NCI-H446 treated with DMSO at 0.1 percent for 48 hours (cell line): Measurements from ENCODE around the gene CA10.
A peak's percentile ranks its signal among the peaks of the same experiment; 100 is the strongest.

Experiments used
- DNase-seq: peaks from one replicate; lab custom pipeline; 2025; lab: John Stamatoyannopoulos, UW

CA10 gene

DNA sequence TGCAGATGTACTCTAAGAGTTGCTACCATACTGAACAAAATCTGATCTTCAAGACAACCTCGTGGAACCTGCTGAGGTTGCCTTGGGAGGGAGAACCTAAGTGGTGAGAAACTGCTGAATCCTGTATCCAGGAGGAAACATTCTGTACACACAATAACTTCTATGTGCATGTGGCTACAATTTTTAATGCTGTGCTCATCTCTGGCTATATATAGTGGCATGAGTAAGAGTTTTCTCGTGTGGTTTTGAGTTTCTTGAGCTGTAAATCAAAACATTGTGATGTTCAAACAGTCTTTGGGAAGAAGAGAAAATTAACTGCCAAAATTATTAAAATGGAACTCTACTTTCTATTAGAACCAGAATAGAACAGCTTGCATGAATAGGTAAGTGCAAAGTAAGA, 206.8 kb downstream of the CA10 start:
- no peak for DNase-seq

DNA sequence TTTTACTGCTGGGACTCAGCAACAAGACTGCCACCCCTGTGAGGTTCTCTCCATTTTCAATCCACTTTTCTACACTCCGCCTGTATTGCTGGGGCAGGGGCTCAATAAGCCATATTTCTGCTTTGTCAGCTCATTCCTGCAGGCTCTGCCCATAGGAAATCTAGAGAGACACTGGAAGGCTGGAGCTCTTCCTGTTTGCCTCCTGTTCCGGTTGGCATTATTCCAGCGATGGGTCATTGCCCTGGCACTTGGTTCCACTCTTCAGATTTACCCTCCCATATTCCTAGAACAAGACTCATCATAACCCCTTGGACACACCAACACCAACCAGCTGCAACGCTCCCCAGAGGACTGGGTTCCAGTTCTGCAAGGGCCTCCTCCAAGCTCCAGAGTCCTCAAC, 210.4 kb downstream of the CA10 start:
- peak; percentile 31 for DNase-seq

DNA sequence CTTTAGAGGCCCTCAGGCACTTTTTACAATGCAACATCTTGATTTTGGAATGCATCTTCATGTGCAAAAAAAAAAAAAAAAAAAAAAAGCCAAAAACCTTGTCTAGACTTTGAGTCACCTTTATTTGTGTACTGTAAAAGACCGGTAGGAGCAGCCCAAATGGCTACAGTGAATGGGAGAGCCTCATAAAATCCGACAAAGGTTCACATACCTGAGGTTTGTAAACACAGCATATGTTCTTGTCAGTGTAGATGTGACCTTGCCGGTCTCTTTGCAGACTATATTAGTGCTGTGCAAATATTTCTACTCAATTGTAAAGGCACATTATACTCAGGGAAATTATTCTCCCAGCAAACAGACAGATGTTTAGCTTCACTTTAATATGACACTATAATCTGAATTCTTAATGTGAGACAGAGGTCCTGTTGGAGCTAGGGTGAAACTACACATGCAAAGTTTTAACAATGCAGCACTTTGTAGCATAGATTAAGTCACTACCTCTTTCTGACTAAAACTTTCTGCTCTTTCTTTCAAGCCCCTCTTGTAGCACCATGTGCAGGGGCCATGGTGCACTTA, 211.3 kb downstream of the CA10 start:
- DNase-seq, result no peak

DNA sequence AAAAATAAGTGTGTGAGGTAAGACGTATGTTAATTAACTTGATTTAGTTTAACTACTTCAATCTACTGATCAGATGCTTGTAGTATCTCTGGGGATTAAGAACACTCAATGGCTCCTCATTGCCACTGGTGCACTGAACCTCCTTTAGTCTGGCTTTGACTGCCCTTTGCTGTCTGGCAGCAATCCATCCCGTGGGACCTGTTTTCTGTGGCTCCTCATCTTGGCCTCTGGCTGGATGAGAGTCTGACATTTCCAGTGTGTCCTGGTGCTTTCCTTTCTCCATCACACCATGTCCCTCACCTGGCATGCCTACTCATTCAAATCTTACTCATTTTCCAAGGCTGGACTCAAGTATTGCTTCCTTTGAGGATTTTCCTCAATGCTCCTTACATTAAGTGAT, 212.2 kb downstream of the CA10 start:
- DNase-seq, result no peak

DNA sequence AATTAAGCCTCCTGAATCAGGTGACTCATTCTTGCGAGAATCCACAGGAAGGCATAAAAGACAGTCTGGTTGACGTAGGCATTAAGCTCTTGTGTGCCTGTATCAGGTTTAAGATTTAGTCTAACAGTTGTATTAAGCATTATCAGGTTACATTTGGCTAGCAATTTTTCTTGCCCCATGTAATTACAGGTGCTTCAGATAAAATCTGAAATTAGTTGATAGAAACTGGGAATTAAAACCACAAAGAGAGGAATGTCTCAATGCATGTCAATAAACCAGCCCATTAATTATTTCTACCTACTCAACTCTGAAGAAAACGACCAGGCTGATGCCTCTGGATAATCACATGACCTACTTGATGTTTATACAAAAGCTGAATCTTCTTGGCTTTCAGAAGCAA, 217.2 kb downstream of the CA10 start:
- DNase-seq, result no peak

DNA sequence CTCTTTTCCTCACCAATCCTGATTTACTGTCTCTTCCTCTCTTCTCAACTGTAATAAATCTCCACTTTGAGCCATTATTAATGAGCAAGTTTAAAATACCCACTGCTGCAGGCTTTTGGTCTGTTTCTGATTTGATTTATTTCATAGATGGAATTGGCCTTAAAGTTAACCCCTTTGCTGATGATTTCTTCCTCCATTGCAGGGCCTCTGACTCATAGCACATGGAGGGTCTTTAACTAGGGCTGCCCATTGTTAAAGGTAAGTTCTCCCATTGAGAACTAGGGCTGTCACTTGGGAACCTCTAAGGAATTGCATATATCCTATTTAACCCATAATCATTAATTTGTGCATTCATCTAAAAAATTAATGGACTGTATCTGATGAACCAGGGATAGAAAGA, 221.2 kb downstream of the CA10 start:
- DNase-seq, result no peak

DNA sequence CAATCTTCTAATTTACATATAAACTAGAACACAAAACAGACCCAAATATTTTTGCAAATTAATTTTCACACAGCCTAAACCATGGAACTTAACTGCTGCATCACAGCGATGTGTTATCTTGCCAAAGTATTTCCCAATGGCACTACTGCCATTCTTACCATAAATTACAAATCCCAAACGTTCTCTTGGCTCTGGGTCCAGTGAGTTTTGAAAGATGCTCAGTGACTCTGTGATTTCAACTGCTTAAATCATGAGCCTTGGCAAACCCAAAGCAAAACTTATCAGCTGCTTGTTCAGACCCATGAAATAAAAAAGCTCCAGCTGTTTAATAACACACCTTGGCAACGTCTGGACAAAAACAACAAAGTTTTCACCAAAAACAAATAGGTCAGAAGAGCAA, 223.0 kb downstream of the CA10 start:
- DNase-seq, result no peak

DNA sequence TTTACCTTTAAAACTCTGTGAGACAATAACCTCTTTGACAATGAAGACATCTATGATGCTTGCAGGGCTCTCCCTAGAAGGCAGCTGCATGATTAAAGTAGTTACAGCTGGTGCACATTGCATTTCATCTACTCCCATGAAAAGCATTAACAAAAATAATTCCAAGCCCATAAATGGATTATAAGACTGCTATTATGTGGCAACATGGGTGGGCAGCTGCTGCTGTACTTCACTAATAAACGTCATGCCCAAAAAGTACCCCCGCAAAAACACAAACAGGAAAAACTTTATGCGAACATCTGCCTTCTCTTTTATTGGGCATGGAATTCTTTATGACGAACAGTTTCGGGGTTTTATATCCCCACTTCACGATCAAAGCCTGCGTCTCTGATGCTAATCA, 224.9 kb downstream of the CA10 start:
- no peak for DNase-seq

DNA sequence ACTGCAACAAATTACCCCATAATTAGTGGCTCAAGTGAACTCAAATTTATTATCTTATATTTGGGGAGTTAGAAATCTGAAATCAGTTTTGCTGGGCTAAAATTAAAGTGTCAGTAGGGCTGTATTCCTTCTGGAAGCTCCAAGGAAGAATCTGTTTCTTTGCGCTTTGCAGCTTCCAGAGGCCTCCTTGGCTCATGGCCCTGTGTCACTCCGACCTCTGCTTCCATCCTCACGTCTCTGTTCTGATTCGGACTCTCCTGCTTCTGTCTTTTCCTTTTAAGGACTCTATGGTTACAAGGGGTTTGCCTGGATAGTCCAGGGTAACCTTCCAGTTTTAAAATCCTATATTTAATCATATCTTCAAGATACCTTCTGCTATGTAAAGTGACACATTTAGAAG, 232.1 kb downstream of the CA10 start:
- no peak for DNase-seq

DNA sequence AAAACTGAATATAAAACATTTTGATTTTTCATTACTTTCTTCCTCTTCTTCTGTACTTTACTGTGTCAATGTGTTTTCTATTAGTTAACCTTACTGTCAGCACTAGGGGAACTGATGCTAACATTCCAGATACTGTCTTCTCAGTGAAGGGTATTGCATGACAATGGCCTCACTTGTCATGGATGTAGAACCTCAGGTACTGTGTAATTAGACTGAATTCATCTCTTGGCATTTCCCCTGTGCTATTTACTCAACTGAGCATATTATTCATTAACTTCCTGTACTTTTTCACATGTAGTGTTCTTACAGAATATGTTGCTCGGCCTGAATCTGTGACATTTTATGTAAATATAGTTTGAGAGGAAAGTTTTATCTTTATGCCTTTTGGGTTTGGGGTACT, 237.0 kb downstream of the CA10 start:
- no peak for DNase-seq

DNA sequence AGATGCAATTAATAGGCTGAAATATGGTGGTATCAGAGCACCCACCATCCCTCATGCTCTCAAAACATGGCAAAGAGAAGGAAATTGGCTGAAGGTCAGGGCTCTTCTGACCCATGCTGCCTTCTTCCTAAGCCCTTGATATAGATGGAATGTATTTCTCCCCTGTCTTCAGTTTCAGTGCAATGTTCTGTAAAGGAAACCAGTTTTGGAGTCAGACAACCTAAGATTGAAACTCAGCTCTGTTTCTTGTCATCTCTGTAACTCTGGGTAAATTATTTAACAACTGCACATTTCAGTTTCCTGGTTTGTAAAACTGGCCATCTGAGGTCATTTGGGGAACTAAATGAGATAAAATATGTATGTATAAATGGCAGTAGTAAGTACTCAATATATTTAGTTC, 243.9 kb downstream of the CA10 start:
- DNase-seq, result no peak

DNA sequence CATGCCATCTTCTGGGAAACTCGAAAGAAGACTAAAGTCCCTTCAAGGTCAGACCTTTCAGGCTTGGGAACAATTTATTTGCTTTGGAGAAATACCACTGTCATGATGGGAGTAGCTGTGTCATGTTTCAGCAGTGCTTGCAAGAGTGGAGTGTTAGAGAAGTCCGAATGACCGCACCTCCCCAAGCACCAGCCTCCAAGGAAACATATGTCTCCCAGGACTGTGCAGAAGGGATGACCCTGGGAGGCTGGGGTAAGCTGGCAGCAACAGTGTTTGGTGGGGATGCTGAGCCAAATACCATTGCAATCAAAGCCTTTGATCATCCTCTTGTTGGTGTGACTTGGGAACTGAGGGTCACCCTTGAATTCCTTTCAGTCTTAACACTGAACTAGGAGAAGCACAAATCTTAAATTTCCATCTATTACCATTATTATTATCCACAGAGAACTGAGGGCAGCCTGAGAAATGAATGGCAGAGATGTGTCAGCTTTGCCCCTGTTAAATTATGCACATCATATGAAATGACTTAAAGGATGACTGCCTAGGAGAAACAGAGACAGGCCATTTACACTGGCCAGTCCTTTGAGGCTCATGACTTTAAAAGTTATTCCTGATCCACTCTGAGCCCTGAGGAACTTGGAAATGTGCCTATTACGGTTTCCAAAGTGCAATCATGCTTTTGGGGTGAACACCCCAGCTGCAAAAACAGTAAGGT, 244.9 kb downstream of the CA10 start:
- DNase-seq, result no peak

DNA sequence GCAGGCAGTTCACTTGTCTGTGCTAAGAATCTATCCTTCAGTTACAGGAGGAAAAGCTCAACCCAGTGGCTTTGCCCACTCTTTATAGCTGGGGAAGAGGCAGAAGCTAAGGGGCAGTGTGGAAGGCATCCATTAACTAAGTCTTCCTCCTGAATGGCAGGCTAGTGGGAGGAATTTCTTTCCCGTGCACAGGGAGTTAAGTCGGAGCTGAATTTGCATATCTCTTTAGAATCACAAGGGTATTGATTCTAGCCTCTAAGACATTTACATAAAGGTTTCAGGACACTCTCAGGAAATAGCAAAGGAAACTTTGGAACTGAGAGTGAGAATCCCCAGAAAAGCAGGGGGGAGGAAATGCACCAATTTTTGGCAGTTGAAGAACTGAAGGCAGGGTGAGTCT, 245.6 kb downstream of the CA10 start:
- DNase-seq, result no peak

DNA sequence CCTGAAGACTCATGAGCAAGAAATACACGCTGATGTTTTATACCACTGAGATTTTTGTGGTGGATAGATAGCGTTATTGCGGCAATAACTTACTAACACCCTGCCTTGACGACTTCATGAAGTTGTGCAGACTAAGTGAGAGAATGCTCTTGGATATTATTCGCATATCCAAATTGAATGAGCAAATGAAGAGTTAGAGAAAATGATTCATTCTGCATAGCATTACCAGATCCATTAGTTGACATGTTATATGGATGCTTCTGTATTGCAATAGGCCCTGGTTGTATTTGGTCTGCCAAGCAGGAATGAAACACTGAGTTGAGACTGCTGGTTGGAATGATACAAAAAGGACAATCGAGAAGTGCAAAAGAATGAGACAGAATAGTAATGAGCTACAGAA, 247.3 kb downstream of the CA10 start:
- DNase-seq, result no peak

DNA sequence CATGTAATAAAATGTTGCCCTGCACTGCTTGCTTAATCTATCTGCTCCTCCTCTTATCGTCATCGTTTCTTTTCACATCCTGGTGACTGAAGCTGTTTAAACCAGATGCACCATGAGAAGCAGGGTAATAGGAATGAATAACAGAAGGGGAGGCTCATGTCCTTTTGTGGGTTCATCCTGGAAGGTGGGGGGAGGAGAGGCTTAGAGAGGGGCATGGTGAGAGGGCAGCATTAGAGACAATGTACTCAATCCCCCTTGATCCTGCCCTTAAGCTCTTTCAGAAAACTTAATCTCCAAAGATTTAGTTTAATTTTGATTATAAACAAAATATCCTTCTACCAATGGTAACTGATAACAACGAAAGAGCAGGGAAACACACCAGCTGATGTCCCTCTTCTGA, 248.5 kb downstream of the CA10 start:
- DNase-seq, result no peak

DNA sequence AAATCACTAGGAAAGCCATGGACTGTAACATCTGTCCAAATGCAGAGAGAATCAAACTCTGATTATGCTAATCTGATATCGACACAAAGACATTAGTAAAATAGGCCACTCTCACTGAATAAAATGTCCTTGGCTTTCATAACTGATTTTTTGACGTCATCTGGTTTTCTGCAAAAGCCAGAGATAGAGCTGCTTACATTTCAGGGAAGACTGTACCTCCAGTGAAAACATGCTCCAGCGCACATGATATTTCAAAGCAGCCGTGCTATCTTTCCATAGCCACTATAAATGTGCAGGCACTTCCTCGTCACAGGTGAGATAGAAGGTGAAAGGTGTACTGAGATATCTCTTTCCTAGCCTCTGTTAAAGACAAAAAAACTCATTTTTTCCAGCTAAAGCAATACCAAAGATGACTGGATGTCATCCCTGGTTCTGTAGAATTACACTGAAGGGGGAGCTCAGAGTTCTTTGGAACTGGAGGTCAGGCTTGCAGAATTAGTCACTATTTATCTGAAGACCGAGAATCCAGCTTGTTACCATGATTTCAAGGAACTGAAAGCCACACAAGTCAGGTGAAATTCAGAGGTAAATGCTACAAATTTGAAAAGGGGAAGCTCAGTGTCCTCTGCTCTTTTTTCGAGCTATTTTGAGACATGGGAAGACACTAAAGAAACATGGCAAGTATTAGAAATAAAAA, 249.5 kb downstream of the CA10 start:
- no peak for DNase-seq

DNA sequence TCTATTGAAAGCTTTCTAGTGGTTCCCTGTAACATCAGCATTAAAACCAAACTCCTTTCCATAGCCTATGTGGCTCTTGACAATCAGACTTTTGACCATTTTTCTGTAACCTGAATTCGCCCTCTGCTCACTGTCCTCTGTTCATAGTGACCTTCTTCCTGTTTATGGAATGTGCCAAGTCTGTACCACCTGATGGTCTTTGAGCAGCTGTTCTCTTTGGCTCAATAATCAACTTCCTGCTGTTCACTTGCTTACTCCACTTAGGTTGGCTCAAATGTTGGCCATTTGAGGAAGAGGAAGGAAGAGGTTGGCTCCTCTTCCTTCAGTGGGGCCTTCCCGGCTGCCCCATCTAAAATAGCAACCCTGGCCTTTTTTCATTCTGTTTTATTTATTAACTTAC, 251.5 kb downstream of the CA10 start:
- no peak for DNase-seq

DNA sequence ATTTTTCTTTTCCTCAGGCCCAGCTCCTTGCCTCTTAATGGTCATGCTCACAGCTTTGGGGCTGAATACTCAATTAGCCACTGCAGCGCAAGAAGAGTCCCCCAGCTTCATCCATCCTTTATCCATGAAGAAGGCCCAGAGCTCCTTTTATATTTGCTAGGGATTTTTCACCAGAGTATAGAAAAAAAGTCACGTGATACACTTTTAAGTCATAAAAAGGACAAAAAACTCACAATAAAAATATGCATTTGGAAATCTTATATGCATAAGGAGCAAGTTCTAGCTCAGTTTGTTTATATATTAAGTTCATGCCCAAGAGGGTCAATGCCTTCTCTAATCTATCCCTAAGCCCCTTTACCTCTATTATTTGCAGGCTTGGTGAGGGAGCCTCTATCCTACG, 254.1 kb downstream of the CA10 start:
- no peak for DNase-seq

DNA sequence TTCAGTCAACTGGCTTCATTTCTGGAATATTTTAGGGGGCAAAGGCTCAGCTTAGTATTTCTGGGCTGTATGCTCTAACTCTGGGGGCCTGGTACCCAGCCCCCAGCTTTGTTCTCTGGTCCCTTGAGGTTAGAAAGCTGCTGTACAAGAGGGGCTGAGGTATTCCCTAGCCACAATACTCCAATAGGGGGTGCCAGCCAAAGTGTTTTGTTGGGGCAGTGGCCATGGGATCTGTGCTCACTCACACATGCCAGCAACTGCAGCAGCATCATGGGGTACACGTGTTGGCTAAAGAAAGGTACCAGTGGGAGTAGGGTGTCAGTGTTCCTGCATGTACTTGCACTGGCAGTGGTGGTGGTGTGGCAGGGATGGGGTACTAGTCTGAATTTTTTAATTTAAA, 257.3 kb downstream of the CA10 start:
- DNase-seq, result no peak

DNA sequence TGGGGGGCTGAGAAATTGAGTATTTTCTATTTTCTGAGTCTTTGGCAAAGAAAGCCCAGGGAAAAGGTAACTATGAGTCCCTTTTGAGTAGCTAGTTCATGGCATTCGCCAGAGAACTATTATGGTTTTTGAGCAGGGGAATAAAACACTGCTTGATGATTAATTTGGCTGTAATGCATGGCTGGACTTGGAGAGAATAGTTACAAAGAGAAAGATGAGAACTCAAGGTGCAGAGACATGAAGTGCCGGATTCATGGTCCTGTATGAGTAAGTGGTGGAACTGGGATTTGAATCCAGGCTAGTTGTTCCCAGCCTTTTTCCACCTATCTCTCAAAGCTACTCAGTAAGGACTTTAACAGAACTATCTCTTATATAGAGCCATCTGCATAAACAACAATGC, 266.6 kb downstream of the CA10 start:
- no peak for DNase-seq

DNA sequence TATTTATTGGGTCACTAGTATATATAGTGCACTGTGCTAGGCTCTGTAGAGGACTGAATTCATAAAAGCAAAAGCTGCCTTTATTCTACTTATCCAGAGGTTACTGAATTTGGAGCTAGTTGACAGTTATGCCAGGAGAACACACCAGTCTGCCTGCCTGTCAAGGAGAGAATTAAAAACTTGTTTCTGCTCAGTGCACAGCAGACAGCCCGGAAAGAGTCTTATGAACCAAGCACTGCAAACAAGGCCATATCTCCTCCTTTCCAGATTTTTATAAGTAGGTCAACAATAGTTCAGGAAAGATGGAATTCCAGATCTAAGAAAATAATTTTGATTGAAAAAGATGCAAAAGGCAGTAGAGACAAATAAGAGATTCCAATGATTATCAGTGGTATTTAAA, 267.8 kb downstream of the CA10 start:
- DNase-seq, result no peak

DNA sequence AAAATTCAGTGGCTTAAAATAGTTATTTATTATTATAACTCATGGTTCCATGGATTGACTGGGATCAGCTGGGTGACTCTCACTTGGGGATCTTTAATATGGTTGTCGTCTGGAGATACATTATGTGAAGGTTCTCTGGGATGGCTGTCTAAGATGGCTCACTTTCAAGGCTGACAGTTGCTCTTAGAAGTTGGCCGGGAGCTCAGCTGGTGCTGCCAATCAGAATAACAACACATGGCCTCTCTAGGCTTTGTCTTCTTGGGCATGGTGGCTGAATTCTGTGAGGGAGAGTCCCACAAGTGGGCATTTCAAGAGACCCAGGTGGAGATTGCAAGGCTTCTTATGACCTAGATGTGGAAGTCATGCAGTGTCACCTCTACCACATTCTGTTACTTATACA, 269.7 kb downstream of the CA10 start:
- DNase-seq, result peak; percentile 39

DNA sequence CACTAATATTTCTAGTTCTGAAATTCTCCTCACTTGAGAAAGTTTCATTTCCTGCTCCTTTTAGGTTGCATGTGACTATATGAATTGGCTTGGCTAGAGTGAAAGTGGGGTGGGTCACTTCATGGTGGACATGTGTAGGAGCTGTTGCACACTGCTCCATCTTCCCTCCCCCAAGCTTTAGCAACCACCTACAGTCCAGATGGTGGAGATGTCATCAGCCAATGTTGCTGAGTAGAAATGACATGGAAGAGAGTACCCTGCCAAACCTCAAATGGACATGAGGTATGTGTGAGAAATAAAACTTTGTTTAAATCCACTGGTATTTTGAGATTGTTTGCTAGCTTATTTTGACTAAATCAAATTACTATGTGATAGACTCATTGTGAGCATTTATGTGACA, 281.5 kb downstream of the CA10 start:
- peak; percentile 11 for DNase-seq

DNA sequence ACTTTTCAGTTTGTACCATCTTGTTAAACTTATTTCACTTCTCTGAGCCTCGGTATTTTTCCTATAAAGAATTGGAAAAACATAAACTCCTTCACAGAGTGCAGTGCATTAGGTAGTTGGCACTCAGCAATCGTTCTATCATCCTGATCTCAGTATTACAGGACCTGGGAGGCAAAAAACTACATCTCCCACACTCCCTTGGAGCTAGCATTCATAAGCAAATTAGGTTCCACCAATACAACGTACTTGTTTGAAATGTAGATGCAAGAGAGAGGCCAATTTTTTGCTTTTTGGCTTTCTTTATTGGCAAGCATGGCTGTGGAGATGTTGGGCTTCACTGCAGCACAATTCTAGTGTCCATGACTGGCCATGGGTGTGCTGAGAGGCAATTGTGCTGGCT, 285.2 kb downstream of the CA10 start:
- no peak for DNase-seq
